ENCODE measurements around the gene ZFAND3. TPM values are rescaled to one million over a fixed set of nuclear protein-coding genes. Genes with fewer than 3 reads are reported as not detected.
"Not testable (repeated sequence)": the region's sequence is repeated elsewhere in the genome, so short reads cannot be mapped to it uniquely, and the experiment has no call there.

ZFAND3 gene
- total and polyA plus RNA-seq, 2 experiments from 2014 or later, result 16.9 to 28.2 TPM

- DNase-seq (ENCODE audit: low spot score), result no peak
- Histone ChIP-seq H3K36me3 (ENCODE audit: insufficient read depth) (no peaks in the 10 kb centered on the region), H3K4me1 (ENCODE audit: insufficient read depth) (peaks cover 16% of the 10 kb centered on the region; the same call in 1 of the 2 replicates), H3K4me3 (no peak overlapping the region), H3K9me2 (ENCODE audit: insufficient read depth) (no peaks in the 10 kb centered on the region), H3K4me2 (no peak overlapping the region), H3K27ac (ENCODE audit: low read depth) (no peak overlapping the region), H2AFZ (no peak overlapping the region), H4K20me1 (replicated peaks; ENCODE audit: insufficient read depth) (peaks cover 9% of the 10 kb centered on the region; the same call in 1 of the 2 replicates), H3F3A (replicated peaks; ENCODE audit: low read depth) (no peaks in the 10 kb centered on the region), H3K79me2 (replicated peaks; ENCODE audit: insufficient read depth) (peaks cover 67% of the 10 kb centered on the region), H3K27me3 (ENCODE audit: insufficient read depth) (no peaks in the 10 kb centered on the region)
- Mint-ChIP-seq H3K27ac (no peak overlapping the region), H3K9me3 (no peaks in the 10 kb centered on the region), H3K27me3 (ENCODE audit: insufficient read depth, low read depth, poor library complexity) (no peaks in the 10 kb centered on the region), H3K4me3 (no peak overlapping the region), H3K4me1 (peaks cover 38% of the 10 kb centered on the region), H3K36me3 (ENCODE audit: low read depth) (no peaks in the 10 kb centered on the region)
- no peak for ATAC-seq
- TF ChIP-seq STAT1 (IDR thresholded peaks at IDR 0.05; ENCODE audit: unreplicated experiment) (no peak), NANOG (IDR thresholded peaks at IDR 0.05; ENCODE audit: borderline replicate concordance) (no peak), JUNB (IDR thresholded peaks at IDR 0.05; ENCODE audit: unreplicated experiment) (no peak), REST (IDR thresholded peaks at IDR 0.05; ENCODE audit: unreplicated experiment) (no peak), ZNF331 (CRISPR knock-in tag; IDR thresholded peaks at IDR 0.05; ENCODE audit: low read depth) (no peak), ZNF462 (CRISPR knock-in tag; IDR thresholded peaks at IDR 0.05) (no peak), EZH2 (IDR thresholded peaks at IDR 0.05; ENCODE audit: low read depth, unreplicated experiment) (no peak), POLR2AphosphoS5 (IDR thresholded peaks at IDR 0.05; ENCODE audit: low read depth) (no peak), ZNF114 (CRISPR knock-in tag; IDR thresholded peaks at IDR 0.05) (no peak)
- TF ChIP-seq, protein P1, sequence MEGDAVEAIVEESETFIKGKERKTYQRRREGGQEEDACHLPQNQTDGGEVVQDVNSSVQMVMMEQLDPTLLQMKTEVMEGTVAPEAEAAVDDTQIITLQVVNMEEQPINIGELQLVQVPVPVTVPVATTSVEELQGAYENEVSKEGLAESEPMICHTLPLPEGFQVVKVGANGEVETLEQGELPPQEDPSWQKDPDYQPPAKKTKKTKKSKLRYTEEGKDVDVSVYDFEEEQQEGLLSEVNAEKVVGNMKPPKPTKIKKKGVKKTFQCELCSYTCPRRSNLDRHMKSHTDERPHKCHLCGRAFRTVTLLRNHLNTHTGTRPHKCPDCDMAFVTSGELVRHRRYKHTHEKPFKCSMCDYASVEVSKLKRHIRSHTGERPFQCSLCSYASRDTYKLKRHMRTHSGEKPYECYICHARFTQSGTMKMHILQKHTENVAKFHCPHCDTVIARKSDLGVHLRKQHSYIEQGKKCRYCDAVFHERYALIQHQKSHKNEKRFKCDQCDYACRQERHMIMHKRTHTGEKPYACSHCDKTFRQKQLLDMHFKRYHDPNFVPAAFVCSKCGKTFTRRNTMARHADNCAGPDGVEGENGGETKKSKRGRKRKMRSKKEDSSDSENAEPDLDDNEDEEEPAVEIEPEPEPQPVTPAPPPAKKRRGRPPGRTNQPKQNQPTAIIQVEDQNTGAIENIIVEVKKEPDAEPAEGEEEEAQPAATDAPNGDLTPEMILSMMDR (conservative IDR thresholded peaks at IDR 0.05; ENCODE audit: low read depth in 2 of 2), result no peak
Measured at GRCh38 chr6:37992749-37993148, 173.2 kb downstream of the ZFAND3 start.

- H4K20me1 ChIP-seq (replicated peaks; ENCODE audit: insufficient read depth); H3F3A ChIP-seq (replicated peaks; ENCODE audit: low read depth); H3K36me3 Mint-ChIP-seq (ENCODE audit: low read depth); H3K27ac ChIP-seq (ENCODE audit: low read depth); H3K36me3 ChIP-seq (ENCODE audit: insufficient read depth); H3K27me3 ChIP-seq (ENCODE audit: insufficient read depth); H3K4me3 ChIP-seq; H3K27me3 Mint-ChIP-seq (ENCODE audit: insufficient read depth, low read depth, poor library complexity); H3K9me3 Mint-ChIP-seq; ATAC-seq; H3K4me2 ChIP-seq; H2AFZ ChIP-seq; H3K9me2 ChIP-seq (ENCODE audit: insufficient read depth); H3K27ac Mint-ChIP-seq; DNase-seq (ENCODE audit: low spot score); H3K4me3 Mint-ChIP-seq: not testable (repeated sequence)
- peaks cover 64% of the 10 kb centered on the region for H3K79me2 ChIP-seq (replicated peaks; ENCODE audit: insufficient read depth)
- peaks cover 16% of the 10 kb centered on the region; the same call in 1 of the 2 replicates for H3K4me1 ChIP-seq (ENCODE audit: insufficient read depth)
- peaks cover 38% of the 10 kb centered on the region for H3K4me1 Mint-ChIP-seq
Measured at GRCh38 chr6:37993194-37993593, 173.7 kb downstream of the ZFAND3 start.

Measured in GM23338 (cell line).